Ecto neural progenitor cell (in vitro differentiated cells): ENCODE measurements around the gene RHBDD3.

Experiments
- DNase-seq: peaks from one replicate; pipeline ENCODE4 v3.0.0-alpha.2; 2018; ENCODE audit warnings: low spot score

The RHBDD3 gene

GRCh38 chr22:29267858-29268510 is at the start of gene RHBDD3, which contains the start of gene EWSR1:
RHBDD3 (minus strand) TSS chr22:29267981; CDS start chr22:29265626, 2,355 bp downstream.
EWSR1 (plus strand) TSS chr22:29268268; CDS start chr22:29268337, 69 bp downstream.
- DNase-seq, result peak; percentile 98

DNA sequence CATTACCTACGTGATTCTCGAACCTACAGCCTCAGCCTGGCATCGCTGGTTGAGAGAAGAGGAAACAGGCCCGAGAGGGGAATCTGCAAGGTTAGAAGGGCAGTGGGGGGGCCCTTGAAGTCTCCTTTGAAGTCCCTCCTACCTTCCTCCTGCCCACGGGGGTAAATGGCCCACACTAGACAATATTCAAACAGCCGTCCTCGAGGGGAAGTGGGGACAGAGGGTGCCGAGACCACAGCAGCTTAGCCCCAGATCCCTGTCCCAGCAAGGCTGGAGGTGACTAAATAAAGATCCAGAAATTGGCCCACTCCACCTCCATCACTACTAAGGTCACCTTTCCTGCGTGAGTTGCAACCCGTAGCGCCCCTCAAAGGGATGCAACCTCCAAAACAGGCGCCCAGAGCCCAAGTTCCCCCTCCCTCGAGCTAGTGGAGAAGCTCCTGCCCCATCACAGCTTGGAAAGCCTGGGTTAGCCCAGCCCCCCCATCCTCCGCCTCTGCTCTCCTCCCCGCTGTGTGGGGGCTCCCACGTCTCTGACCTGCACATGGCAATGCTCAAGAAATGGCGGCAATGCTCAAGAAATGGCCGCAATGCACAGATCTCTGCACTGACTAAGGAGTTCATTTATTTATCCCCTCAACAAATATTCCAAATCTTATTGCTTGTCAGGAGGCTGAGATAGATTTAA is 48.5 kb upstream of the RHBDD3 start:
- DNase-seq, result peak; percentile 44

DNA sequence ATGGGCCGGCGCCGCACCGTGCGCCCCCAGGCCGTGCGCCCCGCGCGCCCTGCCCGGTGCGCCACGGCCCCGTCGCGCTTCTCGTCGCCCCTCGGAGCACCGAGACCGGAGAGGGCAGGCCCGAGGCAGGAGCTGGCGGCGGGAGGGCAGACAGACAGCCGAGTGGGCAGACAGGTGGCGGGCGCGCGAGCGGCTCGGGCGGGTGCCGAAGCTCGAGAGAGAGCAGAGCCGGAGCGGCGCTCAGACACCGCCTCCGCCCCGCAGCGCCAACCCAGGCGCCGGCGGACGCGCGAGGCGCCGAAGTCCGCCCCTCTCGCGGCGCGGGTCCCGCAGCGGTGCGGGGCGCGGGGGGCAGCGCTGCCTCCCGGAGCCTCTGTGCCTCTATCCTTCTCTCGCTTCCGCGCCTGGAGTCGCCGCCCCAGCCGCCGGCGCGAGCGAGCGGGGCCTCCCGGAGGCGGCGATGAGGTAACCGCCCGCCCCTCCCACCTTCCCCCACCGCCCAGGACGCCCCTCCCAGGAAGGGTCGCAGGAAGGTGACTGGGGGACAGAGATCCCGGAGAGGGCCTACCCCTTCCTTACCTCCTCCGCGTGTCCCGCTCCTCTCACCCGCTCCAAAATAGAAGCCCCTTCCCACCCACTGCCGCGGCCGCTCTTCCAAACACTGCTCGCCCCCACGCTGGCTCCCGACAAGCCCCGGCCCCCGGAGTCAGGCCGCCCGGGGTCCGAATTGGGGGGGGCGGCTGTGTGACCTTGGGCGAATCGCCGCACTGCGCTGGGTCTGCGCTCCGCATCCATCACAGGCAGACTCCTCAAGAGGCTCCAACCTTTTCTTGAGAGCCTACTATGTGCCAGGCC is 47.7 kb upstream of the RHBDD3 start, which contains the start of gene RASL10A:
TSS of gene RASL10A (minus strand) at position 412 of the 855 bp plus-strand sequence. CDS start 451 bp downstream, outside the sequence.
- DNase-seq, result peak; percentile 68

DNA sequence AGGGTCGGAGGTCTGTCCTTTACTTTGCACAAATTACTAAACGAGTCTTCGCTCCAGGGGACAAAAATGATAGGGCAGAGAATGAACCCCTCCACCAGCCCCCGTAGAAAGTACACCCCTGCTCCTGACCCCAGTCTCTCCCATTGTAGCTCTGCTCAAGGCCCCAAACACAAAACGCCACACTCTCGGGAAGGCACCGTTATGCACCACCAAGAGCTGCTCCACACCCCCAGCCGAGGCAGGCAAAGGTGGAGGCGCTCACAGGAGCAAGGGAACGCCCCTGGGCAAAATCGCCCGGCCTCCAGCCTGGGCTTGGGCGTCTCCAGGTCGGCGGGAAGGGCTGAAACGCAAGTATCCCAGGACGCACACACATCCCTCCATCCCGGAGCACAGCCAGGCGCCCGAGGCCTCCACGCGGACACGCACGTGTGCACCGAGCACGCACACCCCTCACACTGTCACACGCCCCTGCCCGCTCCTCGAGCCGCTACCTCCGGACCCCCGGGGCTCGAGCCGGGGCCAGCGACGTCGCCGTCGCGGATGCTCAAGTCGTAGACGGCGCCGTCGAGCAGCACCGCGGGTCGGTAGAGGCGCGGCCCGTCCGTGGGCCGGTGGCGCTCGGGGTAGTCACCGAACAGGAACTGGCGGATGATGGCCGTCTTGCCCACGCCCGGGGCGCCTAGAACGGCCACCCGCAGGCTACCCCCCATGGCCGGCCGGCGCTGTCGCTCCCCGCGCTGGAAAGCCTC is 46.9 kb upstream of the RHBDD3 start:
- peak; percentile 61 for DNase-seq

- peak; percentile 50 for DNase-seq
Observed at GRCh38 chr22:29313576-29314466, 46.0 kb upstream of the RHBDD3 start.

GRCh38 chr22:29313126-29313575 is 45.4 kb upstream of the RHBDD3 start:
- DNase-seq, result peak; percentile 75

GRCh38 chr22:29312218-29313125 is 44.7 kb upstream of the RHBDD3 start:
- peak; percentile 49 for DNase-seq

DNA sequence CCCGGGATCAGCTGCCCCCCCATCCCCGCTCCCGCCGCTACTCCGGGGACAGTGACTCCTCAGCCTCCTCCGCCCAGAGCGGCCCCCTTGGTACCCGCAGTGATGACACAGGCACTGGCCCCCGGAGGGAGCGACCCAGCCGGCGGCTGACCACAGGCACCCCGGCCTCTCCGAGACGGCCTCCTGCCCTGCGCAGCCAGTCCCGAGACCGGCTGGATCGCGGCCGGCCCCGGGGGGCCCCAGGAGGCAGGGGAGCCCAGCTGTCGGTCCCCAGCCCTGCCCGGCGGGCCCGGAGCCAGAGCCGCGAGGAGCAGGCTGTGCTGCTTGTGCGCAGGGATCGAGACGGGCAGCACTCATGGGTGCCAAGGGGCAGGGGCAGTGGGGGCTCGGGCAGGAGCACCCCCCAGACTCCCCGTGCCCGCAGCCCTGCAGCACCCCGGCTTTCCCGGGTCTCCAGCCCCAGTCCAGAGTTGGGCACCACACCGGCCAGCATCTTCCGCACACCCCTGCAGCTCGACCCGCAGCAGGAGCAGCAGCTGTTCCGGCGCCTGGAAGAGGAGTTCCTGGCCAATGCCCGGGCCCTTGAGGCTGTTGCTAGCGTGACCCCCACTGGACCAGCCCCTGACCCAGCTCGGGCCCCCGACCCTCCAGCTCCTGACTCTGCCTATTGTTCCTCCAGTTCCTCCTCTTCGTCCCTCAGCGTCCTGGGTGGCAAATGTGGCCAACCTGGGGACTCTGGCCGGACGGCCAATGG is 43.9 kb upstream of the RHBDD3 start:
- no peak for DNase-seq

GRCh38 chr22:29310863-29311339 is 43.1 kb upstream of the RHBDD3 start:
- peak; percentile 87 for DNase-seq

GRCh38 chr22:29310065-29310862 is 42.5 kb upstream of the RHBDD3 start:
- DNase-seq, result peak; percentile 56

DNA sequence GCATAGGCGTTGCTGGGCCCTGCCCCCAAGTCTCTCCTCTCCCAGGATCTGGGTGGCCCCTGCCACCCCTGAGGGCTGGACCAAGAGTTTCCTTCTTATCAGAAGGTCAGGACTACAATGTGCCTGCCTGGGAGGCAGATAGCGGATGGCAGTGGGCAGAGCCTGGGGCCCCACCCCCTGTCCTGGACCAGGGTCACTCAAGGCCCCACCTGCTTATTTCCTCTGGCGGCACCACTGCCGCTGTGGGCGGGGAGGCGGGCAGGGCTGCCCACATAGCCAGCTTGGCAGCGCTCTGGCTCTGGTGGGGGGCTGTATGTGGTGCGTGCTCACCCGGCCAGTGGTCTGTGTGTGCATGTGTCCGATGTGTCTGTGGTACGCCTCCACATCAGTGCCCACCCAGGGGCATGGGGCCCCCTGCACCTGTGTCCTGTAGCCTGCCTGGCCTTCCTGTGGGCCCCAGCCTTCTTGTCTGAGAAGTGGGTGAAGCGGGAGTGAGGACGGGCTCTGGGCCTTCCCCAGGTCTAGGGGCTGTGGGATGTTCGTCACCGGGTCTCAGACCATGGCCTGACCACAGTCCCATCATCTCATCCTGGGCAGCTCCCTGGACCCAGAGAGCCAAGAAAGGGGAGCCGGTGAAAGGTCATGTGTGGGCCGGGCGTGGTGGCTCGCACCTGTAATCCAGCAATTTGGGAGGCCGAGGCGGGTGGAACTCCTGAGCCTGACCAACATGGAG is 41.7 kb upstream of the RHBDD3 start:
- peak; percentile 50 for DNase-seq

DNA sequence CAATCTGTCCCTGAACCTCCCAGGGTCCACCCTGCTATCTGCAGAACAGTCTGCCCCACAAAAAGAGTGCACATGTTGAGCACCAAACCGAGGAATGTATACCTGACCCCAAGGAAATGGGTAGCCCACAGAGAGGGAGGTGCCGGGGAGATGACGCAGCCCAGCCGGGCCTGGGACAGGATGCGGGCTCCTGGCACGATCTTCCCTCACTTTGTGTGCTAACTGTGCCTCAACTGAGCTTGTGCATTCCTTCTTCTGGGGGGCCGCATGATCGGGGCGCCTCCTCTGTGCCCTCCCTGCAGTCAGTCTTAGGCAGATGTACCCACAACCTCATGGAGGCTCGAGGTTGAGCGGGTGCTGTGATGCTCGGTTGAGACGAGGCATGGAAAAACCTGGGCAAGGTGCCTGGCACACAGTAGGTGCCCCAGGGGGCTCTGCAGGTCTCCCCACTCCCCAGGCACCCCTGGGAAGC is 41.0 kb upstream of the RHBDD3 start:
- DNase-seq, result no peak

- peak; percentile 53 for DNase-seq
Observed at GRCh38 chr22:29308148-29308790, 40.5 kb upstream of the RHBDD3 start.

GRCh38 chr22:29307596-29308147 is 39.9 kb upstream of the RHBDD3 start:
- no peak for DNase-seq

DNA sequence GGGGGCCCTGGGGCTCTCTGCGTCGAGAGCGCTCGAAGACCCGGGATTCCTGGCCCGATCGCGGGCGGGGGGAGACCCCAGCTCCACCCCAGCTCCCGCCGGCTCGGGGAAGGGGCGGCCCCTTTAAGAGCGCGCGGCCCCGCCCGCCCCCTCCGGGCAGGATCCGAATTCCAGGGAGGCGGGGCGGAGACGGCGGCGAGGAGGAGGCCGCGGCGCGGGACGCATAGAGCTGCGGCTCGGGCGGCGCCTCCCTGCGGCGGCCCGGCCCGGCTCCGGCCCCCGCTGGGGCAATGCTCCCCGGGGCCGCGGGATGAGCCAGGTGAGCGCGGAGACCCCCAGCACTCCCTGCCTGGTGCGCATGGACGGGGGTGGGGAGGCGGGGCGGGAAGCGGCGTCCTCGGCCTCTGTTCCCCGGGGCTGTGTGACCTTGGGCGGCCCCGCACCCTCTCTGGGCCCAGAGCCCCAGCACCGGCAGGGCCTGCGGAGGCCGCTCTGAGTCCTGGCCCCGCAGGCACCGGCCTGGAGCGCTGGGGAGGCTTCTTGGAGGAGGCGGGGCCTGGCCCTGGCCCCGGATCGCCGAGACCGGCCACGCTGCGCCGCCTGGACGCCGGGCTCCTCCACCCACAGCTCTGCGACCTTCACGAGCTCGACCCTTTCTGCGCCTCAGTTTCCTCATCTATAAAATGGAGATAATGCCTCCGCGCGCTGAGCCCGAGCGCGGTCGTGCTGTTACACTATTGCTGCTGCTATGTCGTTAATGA is 39.2 kb upstream of the RHBDD3 start:
- DNase-seq, result peak; percentile 93
